ENCODE results near the gene NMNAT2. TPM values are rescaled to one million over a fixed set of nuclear protein-coding genes. Genes with fewer than 3 reads are reported as not detected.

NMNAT2 gene
- total and polyA plus RNA-seq, 2 donors (not counting 3 experiments of a cell fraction or from before 2014, with no cell fraction given) = 0.28 to 0.38 TPM

GRCh38 chr1:183339556-183340167 lies 78.5 kb downstream of the NMNAT2 start:
- no TSS peak for BruUV-seq (replicated peaks)
- dilution Hi-C loops (cut with MboI; ENCODE audit: extremely low pct_ligation_motif_present, low sequenced_read_pairs) = no loop called here

More at GRCh38 chr1:183339556-183340167, 78.5 kb downstream of the NMNAT2 start:
- H4K20me1 ChIP-seq (replicated peaks; ENCODE audit: control insufficient read depth, extremely low read depth, insufficient read depth, low read length) = no peaks in the 10 kb centered on the region
- no peaks in the 10 kb centered on the region for H3K9me3 ChIP-seq (replicated peaks; ENCODE audit: control insufficient read depth, insufficient read depth, low read length)
- no peak for DNase-seq (ENCODE audit: low read depth, low spot score)
- no peaks in the 10 kb centered on the region for H3K9me1 ChIP-seq (replicated peaks; ENCODE audit: control insufficient read depth, extremely low read depth, insufficient read depth, low read length)
- no peak overlapping the region for H2AFZ ChIP-seq (ENCODE audit: low read depth, low read length)
- no peak overlapping the region for H3K4me3 ChIP-seq (replicated peaks in 1 of 3; ENCODE audit: insufficient read depth in 1 of 3, low read depth in 1 of 3, low read length in 3 of 3)
- no peak overlapping the region for H3K9ac ChIP-seq (replicated peaks; ENCODE audit: extremely low read depth, insufficient read depth, low read length)
- H3K27me3 ChIP-seq (ENCODE audit: control insufficient read depth in 2 of 2, insufficient read depth in 2 of 2, low read length in 2 of 2) = peaks cover 0 to 5% of the 10 kb centered on the region in 2 experiments
- TF ChIP-seq, protein P1, sequence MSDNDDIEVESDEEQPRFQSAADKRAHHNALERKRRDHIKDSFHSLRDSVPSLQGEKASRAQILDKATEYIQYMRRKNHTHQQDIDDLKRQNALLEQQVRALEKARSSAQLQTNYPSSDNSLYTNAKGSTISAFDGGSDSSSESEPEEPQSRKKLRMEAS (IDR thresholded peaks at IDR 0.05; ENCODE audit: insufficient read depth, insufficient read length) = no peak
- TF ChIP-seq POLR2AphosphoS5 (IDR thresholded peaks at IDR 0.05; ENCODE audit: insufficient read depth, low read depth, low read length) = no peak
- no peak for TF ChIP-seq JUN (IDR thresholded peaks at IDR 0.05; ENCODE audit: borderline replicate concordance, insufficient read depth, insufficient read length, low read depth)
- TF ChIP-seq, protein P2, sequence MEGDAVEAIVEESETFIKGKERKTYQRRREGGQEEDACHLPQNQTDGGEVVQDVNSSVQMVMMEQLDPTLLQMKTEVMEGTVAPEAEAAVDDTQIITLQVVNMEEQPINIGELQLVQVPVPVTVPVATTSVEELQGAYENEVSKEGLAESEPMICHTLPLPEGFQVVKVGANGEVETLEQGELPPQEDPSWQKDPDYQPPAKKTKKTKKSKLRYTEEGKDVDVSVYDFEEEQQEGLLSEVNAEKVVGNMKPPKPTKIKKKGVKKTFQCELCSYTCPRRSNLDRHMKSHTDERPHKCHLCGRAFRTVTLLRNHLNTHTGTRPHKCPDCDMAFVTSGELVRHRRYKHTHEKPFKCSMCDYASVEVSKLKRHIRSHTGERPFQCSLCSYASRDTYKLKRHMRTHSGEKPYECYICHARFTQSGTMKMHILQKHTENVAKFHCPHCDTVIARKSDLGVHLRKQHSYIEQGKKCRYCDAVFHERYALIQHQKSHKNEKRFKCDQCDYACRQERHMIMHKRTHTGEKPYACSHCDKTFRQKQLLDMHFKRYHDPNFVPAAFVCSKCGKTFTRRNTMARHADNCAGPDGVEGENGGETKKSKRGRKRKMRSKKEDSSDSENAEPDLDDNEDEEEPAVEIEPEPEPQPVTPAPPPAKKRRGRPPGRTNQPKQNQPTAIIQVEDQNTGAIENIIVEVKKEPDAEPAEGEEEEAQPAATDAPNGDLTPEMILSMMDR (IDR thresholded peaks at IDR 0.05; ENCODE audit: extremely low read depth in 1 of 2, insufficient read depth in 1 of 2, low read depth in 1 of 2, low read length in 2 of 2) = no peak
- TF ChIP-seq FOS (IDR thresholded peaks at IDR 0.05; ENCODE audit: borderline replicate concordance, insufficient read depth, low read length) = no peak
- no peak for TF ChIP-seq GATA2 (IDR thresholded peaks at IDR 0.05; ENCODE audit: insufficient read depth, insufficient read length, low read depth, low read length)
- intact Hi-C loops (cut with micrococcal nuclease) = no loop called here
- H3K4me1 ChIP-seq (ENCODE audit: control insufficient read depth, extremely low read depth, insufficient read depth, low read length) = no peaks in the 10 kb centered on the region
- no peak for FAIRE-seq
- H3K4me2 ChIP-seq (ENCODE audit: insufficient read depth, low read length) = no peak overlapping the region
- POLR2A ChIA-PET = no interaction called here
- CTCF ChIA-PET = no interaction called here
- no peak overlapping the region for H3K27ac ChIP-seq (ENCODE audit: insufficient read depth, low read depth, low read length)
- no peaks in the 10 kb centered on the region for H3K79me2 ChIP-seq (ENCODE audit: control insufficient read depth, insufficient read depth, low read length)
- H3K36me3 ChIP-seq (ENCODE audit: control insufficient read depth in 2 of 2, extremely low read depth in 1 of 2, insufficient read depth in 2 of 2, low read length in 2 of 2) = no peaks in the 10 kb centered on the region
